HG03066 (cell line): ENCODE data around the gene ACCS.

Experiments used
- ATAC-seq: cut with Tn5 transposase; IDR thresholded peaks from one replicate; pipeline ENCODE4 v1.9.1; 2021; ENCODE audit warnings: low read depth; ENCODE audit not compliant: unreplicated experiment

ACCS gene

DNA sequence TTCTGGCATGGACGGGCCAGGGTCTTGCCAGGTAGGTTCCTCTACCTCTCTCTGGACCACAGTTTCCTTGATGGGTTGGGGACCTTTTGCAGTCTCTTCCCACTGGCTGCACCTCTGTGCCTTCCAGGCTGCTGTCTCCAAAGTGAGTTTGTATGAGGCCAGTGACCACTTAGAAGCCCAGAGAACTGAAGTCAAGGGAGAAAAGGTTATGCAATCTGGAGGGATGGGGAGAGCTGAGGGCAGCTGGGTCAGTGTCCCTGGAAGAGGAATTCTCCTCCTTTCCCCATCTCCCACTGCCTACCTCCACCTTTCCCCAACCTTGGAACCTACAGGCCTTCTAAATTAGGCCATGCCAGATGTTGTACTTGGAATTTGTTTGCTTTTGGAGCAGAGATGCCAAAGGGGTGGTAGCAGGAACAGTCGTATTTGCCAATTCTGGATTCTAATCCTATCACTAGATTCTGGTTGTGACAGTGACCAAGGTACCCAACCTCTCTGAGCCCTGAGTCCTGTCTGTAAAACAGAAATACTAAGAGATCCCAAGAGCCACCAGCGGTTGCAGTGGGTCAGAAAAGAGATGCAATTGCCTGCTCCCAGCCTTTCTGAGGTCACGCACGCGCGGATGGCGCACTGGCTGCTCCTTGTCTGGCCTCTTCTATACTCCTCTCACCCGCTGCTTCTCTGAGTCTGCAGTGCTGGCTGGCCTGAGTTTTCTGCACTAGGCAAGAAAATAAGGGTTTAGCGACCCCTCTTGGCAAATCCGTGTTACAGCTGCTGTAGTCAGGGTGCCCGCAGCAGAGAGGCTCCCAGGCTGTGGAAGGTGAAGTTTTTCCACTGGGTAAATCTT is 29.0 kb upstream of the ACCS start:
- ATAC-seq: no peak

GRCh38 chr11:44037658-44037998 is 28.4 kb upstream of the ACCS start:
- no peak for ATAC-seq

DNA sequence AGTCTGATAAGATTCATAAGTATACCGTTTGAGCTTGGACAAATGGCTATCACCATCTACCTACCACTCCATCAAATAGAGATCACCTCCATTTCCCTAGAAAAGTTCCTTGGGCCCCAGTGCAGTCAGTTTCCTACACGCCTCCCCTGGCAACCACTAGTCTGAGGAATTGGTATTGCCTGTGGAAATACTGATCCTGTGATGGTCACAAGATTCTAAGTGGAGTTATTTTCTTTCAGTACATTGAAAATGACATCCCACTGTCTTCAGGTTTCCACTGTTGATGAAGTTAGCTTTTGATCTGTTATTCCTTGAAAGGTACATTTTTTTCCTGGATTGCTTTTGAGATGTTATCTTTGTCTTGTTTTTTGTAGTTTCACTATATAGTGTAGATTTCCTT is 22.9 kb upstream of the ACCS start:
- no peak for ATAC-seq

DNA sequence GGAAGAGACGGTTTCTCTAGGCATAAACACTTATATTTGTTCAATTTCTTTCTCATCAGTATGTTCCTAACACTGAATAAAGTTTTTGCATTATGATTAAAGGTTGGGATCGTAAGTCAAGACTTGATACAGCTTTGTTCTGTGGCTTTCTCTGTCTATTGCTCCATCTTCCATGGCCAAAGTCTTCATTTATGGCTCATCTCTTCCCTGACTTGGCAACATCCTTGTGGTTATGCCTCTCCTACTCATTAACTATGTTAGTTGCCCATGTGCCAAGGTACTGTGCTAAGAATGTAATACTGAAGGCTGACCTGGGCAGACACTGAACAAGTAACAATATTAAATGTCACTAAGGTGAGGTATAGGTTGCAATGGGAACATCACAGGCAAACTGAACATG is 19.9 kb upstream of the ACCS start:
- ATAC-seq: no peak

DNA sequence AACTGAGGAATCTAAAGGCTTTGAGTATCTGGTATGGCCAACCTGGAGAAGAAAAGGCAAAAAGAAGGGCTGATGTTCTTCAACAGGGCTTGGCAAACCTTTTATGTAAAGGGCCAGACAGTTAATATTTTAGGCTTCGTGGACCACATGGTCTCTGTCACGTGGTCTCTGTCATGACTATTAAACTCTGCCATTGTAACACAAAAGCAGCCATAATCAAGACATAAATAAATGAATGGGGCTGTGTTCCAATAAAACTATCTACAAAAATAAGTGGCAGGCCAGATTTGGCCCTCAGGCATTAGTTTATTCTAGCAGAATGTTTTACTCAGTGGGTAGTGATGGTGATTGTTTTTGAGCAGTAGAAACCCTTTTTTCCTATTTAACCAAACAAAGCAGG is 18.8 kb upstream of the ACCS start:
- ATAC-seq: no peak

- no peak for ATAC-seq
These were observed 18.1 kb upstream of the ACCS start, which contains the start of gene ACCSL for GRCh38 chr11:44047931-44048431. Gene ACCSL, plus strand, starts transcription at chr11:44047981. Its CDS starts 56 bp downstream, at chr11:44048037.

DNA sequence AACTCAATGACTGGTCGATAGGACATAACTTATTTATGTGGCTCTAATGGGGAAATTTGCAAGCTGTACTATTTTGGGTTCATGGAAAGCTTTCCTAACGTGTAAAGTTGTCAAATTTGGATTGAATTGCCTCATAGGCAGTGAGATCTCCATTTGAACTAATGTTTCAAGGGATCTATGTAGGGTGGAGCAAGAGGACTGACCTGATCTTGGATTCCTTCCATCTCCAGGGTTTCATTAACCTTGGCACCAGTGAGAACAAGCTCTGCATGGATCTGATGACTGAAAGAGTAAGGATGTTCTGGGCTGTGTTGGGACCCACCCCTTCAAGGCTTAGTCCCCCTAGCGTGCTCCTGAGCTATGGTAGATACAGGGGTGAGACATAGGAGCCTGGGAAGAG is 16.2 kb upstream of the ACCS start:
- no peak for ATAC-seq

DNA sequence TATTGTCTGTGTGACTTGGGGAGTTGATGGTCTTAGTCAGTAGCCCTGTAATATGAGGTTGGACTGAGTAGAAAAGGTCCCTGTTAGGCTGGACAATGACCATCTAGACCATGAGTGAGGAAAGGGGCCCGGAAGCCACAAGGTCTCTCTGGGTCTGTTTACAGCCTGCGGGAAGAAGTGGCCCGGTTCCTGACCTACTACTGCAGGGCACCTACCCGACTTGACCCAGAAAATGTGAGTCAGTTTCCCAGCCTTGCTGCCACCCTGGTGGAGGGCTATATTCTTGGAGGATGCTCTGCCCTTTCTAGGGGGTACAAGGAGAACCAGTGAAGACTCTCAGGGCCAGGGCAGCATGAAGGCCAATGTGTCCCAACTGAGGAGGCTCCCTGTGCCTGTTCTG is 14.9 kb upstream of the ACCS start:
- no peak for ATAC-seq

GRCh38 chr11:44057340-44057739 is 8.7 kb upstream of the ACCS start:
- ATAC-seq: no peak

- ATAC-seq: no peak
These were observed 7.8 kb upstream of the ACCS start for GRCh38 chr11:44058275-44058674.

GRCh38 chr11:44065161-44065661 is 859 bp upstream of the ACCS start:
- no peak for ATAC-seq

GRCh38 chr11:44066732-44067141 is 667 bp downstream of the ACCS start:
- ATAC-seq: no peak

- no peak for ATAC-seq
These were observed 1.2 kb downstream of the ACCS start for GRCh38 chr11:44067266-44067665.

DNA sequence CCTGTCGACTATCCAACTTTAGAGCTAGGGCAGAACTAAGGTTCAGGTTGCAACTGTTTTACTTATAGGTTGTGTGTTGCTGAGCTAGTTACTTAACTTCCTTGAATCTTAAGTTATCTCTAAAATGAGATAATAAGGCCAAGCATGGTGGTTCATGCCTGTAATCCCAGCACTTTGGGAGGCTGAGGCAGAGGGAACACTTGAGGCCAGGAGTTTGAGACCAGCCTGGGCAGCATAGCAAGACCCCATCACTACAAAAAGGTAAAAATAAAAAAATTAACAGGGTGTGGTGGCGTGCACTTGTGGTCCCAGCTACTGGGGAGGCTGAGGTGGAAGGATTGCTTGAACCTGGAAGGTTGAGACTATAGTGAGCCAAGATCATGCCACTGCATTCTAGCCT is 2.1 kb downstream of the ACCS start:
- no peak for ATAC-seq

GRCh38 chr11:44071157-44071556 is 5.1 kb downstream of the ACCS start:
- ATAC-seq: no peak

DNA sequence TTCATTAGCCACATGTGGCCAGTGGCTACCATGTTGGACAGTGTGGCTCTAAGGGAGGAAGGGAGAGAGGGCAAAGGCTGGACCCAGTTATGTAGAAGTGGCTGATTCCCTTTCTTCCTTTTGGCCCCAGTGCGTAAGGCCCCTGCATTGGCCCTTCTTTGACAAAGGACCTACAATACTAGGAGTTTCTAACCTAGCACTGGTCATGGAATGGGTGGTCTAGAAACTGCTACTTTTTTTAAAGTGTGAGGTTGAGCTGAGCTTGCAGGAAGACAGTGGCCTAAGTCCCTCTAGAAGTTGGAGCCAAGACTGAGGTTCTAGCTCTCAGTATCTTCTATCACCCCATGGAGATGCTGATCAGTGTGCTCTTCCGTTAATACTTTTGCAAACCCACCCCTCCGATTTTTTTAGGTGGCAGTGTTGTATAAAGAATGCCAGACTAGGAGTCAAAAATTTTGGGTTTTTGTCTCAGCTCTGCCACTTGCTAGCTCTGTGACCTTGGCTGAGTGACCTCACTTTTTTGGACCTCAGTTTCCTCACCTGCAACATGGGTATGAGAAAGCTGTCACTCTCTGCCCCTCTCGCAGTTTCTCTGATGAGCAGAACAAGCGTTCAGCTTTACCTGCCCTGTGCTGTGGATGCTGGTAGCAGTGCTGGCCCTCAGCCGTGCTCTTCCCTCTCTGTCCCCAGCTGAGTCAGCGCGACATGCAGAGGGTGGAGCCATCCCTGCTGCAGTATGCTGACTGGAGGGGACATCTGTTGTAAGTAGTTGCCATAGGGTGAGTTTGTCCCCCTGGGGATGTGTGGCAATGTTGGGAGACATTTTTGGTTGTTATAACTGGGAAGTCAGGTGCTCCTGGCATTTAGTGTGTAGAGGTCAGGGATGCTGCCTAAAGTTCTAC is 6.9 kb downstream of the ACCS start:
- no peak for ATAC-seq

- ATAC-seq: no peak
These were observed 12.7 kb downstream of the ACCS start for GRCh38 chr11:44078794-44079193.

- ATAC-seq: no peak
These were observed 13.3 kb downstream of the ACCS start for GRCh38 chr11:44079376-44079775.

GRCh38 chr11:44080951-44081350 is 14.9 kb downstream of the ACCS start:
- no peak for ATAC-seq

DNA sequence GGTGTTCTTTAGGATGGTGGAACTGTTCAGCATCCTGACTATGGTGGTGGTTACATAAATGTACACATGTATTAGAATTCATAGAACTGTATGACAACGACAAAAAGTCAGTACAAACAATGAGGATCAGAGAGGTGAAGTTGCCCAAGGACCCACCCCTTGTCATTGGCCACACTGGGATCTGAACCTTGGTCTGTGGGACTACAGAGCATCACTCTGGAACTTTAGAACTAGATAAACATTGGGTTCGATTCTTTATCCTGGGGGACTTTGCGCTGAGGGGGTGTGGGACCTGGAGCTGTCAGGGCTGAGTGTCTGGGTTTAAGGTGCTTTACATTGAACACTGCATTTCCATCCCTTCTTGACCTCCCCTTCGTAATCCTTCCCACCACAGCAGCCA is 16.6 kb downstream of the ACCS start:
- no peak for ATAC-seq

- no peak for ATAC-seq
These were observed 17.4 kb downstream of the ACCS start for GRCh38 chr11:44083433-44083832.
